ENCODE measurements around the gene GHRH. TPM values are rescaled to one million over a fixed set of nuclear protein-coding genes. Genes with fewer than 3 reads are reported as not detected.

Gene GHRH
- polyA plus RNA-seq, 1 donor: not detected

DNA sequence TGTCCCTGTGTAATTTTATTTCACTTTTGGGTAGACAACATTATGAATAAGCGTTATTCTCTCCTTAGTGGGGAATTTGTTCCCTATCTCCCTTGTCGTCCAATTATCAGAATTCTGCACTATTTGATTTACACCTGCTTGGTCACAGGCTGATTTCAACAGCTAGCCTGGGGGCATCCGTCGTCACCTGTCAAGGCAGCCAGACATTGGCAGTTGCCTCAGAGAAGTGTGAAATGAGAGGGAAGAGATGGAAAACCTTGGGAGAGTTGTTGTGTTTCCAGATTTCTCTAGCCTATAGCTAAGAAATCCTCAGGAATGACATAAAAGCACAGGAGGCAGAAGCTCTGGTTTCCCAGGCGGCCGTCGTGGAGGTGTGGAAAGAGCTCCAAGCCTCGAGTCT is 891 bp upstream of the GHRH start:
- no peak for DNase-seq (ENCODE audit: low read depth)

DNA sequence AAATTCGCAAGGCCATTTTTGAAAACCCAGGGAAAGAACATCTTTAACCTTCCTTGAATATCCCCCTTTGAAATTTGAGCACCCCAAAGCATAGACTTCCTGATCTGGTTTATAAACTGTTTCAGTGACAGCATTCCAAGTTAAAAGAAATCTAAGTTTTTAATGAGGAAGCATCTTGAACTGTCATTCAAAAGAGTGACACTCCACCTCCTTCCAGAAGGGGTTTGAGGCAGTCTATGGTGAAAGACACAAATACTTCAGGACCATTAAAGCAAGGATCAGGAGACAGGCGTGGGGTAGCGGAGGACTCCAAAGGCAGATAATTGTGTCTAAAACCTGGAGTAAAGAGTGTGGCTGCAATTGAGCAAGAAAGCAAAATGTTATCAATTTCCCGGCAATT is 691 bp downstream of the GHRH start:
- DNase-seq (ENCODE audit: low read depth): no peak

DNA sequence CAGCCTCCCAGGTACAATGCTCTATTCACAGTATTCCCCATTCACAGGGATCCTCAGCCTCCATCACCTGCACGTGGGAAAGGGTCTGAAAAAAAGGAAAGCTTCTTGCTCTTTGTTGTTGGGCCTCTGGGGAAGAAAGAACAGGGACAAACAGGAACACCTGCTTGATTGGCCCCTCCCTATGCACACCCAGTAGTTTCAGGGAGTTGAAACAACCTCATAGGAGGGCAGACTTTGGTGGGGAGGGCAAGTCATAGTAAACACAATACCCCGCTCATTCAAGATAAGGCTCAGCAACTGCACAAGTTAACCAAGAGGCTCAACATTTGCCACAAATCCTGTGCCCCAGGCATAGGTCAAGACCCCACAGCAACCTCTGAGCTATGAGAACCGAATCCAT is 1.7 kb downstream of the GHRH start:
- DNase-seq (ENCODE audit: low read depth): no peak

DNA sequence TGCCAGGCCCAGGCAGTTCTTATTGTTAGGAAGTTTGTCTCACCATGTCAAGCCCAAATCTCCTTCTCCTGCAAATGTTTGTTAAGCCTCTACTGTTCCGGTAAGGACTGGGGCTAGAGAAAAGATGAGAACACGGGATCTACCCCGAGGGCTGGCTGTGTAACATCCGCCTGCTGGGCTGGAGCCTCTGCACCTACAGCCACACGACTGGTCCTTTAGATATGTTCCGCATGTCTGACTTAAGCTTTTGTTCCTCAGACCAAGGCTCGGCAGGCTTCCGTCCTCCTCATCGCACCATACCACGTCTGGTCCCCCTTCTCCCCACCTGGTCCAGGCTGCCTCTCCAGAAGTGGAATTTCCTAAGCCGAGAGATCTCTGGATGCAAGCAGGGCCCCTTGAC is 2.6 kb downstream of the GHRH start:
- DNase-seq (ENCODE audit: low read depth): no peak

DNA sequence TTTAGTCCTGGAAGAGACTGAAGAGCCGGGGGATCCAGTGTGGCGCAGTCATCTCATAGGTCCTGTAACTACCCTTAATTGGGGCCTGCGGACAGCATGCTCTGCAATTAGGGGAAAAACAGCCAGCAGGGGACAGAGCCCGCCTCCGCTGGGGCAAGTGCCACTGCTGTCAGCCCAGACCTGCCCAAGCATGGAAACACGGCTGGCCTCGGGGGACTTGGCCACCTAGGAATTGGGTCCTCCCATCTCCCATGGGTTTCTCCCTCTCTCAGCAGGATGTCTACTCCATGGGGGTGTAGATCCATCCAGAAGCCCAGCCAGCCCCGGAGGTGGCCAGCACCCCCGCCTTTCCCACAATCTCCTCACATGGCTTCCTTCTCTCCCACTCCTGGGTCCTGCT is 3.6 kb downstream of the GHRH start:
- no peak for DNase-seq (ENCODE audit: low read depth)

DNA sequence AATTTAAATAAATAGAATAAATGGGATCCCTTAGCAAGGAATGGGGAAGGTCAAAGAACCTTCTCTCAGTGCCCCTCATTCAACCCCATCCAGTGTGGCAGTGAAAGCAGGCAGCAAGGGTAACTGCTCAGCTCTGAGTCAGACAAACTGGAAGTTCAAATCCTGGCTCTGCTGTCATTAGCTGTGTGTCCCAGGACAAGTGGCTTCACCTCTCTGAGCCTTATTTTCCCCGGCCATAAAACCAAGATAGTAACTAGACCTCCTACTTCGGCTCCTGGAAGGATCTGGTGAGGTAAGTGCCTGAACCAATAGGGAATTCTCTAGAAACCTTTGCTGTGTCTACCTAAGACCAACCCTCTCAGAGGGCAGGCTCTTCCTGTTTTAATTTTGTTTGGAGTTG is 4.1 kb downstream of the GHRH start:
- DNase-seq (ENCODE audit: low read depth): no peak

DNA sequence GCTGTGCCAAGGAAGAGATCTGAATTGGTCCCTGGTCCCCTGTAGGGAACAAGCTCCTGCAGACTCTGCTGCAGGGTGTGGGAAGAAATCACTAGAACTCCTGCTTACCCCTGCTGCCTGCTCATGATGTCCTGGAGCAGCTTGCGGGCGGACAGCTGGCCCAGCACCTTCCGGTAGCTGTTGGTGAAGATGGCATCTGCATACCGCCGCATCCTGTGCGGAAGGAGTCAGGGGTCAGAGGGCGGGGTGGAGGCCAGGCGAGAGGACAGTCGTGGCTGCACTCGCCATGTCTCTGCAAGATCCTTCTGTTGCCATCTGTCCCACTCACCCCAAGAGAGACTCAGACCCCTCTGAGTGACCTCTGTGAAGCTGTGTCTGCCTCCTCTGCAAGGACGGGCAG is 5.3 kb downstream of the GHRH start:
- no peak for DNase-seq (ENCODE audit: low read depth)

DNA sequence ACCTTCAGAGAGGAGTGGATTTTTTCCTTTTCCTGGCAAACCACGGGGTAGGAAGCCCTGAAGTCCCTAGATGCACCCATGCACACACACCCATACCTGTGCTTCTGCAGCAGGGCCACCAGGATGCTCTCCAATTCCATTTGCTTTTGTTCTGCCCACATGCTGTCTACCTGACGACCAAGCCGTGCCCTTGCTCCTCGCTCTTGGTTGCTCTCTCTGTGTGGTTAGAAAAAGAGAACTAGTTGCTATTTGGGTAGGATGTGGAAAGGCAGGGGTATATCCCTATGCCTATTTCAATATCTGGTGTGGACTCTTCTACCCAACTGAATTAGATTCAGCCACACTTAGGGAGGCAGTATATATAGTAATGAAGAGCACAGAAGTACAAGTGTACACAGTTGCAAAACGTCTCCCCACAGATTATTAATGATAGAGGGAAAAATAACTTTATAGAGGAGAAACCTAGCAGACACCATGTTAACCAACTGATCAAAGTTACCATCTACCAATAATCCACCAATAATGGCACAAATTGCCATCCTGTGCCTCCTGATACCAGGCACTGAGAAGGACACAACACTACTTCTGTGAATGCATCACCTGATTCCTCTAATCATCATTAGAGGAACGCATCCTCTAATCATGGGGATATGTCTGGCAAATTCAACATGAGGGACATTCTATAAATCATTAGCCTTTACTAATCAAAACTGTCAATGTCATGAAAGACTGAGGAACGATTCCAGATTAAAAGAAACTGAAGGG is 7.3 kb downstream of the GHRH start:
- no peak for DNase-seq (ENCODE audit: low read depth)

DNA sequence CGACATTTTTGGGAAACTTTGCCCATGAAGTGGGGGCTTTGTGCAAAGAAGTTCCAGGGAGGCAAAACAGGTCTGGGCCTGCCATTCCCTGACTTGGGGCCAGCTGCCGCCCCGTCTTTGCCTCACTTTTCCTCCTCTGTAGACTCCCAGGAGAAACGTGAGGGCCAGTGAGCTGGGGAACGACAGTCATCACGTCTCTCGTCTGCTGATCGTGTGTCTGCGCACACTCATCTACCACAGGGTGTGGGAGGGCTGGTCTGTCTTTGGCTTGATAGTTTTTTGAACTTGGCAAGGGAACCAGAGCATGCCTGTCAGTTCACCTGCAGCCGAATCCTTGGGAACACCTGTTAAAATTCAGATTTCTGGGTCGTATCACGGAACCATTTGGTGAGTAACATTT is 8.5 kb downstream of the GHRH start:
- no peak for DNase-seq (ENCODE audit: low read depth)

DNA sequence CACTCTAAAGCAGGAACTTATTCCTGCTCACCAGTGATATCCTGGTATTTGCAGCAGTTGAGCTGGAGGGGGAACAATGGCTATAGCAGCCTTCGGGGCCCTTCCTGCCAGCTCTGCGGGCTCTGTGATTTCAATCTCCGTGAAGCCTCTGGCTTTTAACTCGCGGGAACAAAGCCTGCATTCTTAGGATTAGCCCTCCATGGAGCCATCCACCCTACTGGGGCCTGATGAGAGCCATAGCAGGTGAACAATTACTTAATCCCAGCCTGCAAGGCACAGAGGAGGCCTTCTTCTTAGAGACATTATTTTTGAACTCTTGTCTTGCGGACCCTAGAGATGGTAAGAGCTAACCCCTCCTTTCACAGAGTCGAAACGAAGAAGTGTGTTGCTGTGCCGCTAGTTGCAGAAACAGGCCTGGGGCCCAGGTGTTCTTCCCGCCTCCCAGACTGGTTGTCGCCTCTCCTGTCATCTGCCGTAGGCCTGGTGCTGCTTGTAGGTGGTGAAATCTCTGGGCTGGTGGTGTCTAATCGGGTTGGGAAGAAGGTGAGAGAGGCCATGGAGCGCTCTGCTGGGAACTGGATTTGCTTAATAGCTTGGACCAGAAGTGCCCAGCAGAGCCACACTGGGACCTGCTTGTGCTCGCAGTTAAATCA is 9.7 kb downstream of the GHRH start:
- DNase-seq (ENCODE audit: low read depth): no peak

DNA sequence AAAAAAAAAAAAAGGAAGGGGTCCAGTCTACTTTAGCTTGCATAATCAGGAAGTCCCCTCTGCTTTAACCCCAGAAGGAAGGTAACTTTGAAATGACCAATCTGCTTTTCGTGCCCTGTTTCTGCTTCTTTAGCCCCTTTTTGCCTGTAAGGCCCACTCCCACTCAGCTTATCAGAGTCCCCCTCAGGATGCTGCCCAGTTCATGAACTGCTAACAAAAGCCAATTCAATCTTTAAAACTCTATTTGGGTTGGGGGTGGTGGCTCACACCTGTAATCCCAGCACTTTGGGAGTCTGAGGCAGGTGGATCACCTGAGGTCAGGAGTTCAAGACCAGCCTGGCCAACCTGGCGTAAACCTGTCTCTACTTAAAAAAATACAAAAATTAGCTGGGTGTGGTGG is 12.3 kb downstream of the GHRH start:
- no peak for DNase-seq (ENCODE audit: low read depth)

DNA sequence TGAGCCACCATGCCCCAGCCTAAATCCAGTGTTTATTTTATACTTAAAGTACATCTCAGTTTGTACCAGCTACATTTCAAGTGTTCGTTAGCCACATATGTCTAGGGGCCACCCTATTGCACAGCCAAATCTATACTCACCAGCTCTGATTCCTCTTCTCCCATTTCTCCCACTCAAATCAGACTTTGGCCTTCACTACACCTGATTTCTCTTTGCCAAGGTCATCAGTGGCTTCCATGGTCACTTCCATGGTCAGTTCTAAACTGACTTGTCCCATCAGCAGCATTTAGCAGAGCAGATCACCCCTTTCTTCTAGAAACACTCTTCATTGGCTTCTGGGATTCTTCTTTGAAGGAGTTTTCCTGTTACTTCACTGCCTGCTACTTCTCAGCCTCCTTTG is 14.1 kb downstream of the GHRH start:
- no peak for DNase-seq (ENCODE audit: low read depth)

DNA sequence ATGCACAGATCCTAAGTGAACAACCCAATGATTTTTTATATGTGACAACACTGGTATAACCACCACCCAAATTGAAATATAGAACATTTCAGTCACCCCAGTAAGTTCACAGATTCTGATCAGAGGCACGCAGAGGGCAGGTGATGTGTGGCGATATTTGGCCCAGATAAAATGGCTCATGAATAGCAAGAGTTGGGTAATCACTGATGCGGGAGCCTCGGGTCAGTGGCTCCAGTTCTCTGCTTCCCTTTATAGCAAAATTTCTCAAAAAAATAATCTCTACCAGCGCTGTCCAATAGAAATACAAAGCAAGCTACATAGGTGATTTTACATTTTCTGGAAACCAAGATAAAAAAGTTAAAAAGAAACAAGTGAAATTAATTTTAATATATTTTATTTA is 14.9 kb downstream of the GHRH start:
- DNase-seq (ENCODE audit: low read depth): no peak

DNA sequence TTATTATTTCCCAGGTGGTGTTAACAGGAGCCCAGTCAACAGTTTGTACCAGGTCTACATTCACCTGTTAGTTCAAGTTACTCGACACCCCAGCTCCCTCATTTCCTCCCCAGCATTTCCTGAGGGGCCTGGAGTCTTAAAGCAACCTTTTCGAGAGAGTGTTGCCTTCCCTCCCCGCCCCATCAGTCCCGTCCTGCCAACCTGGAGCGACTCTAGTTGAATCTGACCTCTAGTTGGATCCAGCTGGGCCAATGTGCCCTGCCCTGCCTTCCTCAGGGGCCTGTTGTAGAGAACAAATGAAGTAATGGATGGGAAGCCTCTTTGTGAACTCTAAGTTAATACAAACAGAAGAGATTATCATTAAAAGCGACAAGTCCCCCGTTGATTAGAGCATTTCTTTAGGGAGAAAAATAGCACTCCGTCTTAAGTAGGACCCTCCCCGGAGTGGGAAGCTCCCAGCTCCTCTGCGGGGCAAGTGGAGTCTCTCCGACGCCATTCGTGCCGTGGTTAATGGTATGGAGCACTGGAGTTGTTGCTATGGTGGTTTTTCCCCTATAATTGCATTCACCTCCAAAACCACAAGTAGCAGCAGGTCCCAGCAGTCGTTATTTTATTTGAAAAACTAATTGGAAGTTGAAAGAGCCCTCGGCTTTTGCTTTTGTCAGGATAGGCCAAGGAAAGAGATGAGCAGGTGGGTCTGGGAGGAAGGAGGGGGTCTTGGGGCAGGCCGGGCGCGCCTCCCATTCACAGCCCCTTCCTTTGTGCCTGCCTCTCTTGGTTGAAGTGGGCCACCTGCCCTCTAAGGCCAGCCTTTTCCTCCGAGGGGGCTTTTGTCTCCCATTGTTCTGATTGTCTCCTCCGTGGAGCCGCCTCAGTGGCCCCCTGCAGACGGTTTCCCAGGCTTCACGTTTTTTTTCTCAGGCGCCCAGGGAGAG is 16.1 kb downstream of the GHRH start:
- DNase-seq (ENCODE audit: low read depth): no peak

DNA sequence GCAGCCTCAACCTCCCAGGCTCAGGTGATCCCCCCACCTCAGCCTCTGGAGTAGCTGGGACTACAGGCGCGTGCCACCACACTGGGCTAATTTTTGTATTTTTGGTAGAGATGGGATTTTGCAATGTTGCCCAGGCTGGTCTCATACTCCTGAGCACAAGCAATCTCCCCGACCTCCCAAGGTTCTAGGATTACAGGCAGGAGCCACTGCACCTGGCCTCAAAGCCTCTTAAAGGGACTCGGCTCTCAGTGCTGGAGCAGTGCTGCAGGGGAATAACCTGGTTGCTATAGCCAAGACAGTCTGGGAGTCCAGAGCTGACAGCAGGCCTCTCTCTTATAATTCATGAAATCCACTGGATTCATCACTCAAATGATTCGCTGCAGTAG is 17.0 kb downstream of the GHRH start:
- DNase-seq (ENCODE audit: low read depth): no peak

DNA sequence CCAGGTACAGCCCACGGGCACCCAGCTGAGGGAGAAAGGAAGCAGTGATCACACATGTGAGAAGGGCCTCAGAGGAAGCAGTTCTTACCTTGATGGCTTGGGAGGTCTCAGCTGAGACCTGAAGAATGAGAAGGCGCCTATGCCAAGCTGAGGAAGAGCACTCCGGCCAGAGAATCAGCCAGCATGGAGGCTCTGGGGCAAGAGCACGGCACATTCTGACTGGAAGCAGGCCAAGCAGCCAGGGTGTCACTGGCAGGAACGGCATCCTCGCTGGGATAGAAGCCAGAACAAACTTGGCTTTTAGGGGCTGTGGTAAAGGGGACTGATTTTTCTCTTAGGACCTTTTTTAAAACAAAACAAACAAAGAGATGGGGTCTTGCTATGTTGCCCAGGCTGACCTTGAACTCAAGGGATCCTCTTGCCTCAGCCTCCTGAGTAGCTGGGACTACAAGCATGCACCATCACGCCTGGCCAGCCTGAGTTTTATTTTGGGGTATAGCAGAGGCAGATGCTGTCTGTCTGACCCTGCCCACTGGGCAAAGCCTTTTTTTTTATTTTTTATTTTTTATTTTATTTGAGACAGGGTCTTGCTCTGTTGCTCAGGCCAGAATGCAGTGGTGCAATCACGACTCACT is 17.6 kb downstream of the GHRH start:
- no peak for DNase-seq (ENCODE audit: low read depth)

DNA sequence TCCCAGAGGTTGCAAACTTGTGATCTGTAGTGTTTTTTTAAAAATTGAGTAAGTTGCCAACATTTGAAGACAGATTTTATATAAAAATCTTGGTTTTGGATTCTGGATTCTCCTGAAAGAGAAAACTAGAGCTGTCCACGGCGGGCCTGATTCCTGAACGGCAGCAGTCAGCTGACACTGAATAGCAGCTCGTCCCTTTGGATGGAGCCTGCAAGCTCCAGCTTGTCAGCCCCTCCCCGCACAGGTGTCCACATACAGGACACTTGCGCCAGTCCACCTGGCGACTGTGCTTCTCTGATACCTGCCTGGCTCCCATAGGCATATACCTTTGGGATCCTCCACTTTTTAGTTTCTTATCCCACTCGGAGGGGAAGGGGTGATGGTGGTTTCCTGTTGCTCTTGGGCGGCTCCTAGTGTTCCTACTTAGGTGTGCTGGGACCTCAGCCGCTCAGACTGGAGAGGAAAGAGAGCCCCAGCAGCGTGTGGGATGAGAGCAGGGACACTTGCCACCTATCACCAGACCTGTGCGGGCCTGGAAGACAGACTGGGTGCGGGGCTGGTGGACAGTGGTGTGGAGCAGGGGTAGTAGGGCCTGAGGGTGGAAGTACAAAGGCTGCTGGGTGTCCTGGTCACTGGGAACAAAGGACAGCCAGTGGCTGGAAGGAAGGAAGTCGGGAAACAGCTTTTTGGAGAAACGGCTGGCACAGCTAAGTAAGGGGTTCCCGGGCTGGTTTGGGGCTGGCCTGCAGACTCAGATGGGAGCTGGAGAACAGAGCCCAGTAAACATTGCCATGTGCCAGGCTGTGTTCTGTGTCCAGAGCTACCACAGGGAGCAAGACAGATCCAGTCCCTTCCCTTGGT is 18.3 kb downstream of the GHRH start:
- no peak for DNase-seq (ENCODE audit: low read depth)

DNA sequence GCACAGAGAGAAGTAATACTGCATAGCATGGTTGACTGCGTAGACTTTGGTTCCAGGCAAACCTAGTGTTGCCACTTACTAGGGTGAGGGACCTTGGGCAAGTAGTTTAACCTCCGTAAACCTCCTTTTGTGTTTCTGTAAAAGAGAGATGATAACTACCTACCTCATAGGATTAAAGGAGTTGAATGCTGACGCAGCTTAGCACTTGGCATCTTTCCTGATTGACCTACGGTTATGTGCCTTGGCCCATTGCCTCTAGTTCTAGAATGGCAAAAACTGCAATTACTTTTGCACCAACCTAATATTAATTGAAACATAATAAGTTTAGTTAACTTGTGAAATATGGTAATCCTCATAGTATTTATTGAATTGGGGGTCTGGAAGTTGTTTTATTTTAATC is 19.1 kb downstream of the GHRH start:
- DNase-seq (ENCODE audit: low read depth): no peak

DNA sequence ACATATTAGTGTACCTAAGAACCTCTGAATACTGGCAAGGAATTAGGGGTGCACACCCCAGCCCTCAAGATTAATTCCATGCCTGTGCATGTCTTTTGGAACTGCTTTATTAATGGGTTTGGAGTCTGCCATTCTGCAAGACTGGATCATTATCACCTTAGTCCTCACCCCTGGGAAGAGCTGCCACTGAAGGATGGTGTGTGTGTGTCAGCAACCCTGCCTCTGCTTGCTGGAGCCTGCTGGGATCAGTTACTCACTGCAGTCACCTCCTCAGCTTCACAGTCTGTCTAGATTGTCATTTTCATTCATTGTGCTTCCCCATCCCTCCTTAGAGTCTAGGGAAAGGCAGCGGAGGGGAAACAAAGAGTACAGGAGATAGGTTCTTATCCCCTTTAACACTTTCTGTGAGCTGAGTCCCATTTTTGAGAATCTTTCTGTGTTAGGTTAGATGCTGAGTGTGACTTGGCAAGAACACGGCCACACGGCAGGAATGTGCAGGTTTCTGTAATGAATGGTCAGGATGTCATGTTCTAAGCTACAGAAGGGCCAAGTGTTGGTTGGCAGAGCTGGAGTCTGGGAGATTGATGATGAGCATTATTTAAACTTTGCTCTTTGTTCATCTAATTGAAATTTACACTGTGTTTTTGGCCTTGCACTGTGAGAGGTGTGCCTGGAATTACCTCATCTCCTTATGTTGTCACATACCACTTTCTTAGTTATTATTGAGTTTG is 21.1 kb downstream of the GHRH start:
- no peak for DNase-seq (ENCODE audit: low read depth)

DNA sequence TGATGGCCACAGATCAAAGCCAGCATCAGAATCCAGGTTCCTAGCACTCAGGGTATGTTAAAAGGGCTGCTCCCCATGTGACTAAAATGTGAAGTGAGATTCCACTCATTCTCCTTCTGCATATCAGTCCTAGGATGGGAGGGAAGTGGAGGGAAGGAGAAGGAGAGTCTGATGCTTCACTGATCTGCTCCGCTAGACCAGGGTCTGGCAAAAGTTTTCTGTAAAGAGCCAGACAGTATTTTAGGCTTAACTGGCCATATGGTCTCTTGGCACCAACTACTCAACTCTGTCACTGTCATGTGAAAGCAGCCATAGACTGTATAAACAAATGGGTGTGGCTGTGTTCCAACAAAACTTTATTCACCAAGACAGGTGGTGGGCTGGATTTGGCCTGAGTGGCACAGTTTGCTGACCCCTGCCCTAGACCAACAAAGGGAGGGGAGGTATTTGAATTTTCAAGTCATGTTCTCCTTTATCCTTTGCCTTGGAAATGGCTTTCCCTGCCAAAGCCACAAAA is 22.6 kb downstream of the GHRH start:
- peak; percentile 35 for DNase-seq (ENCODE audit: low read depth)

Measured in forelimb muscle (tissue), 1 donor.